Measurements from ENCODE around the gene CEBPZ. TPM values are rescaled to one million over a fixed set of nuclear protein-coding genes. Genes with fewer than 3 reads are reported as not detected.

Gene CEBPZ
- total and polyA plus RNA-seq, 10 of the 15 experiments (the other 5 are each of a cell fraction or from before 2014, with no cell fraction given) = 29.4 to 89.2 (median 49.5) TPM

GRCh38 chr2:37196320-37197195 is 34.8 kb downstream of the CEBPZ start, which contains the start of gene CEBPZOS (continued):
- peak; percentile 73 for TF ChIP-seq GABPA (IDR thresholded peaks at IDR 0.05; ENCODE audit: low read depth)
- no peak for TF ChIP-seq CHD2 (IDR thresholded peaks at IDR 0.05; ENCODE audit: borderline replicate concordance, low read depth, low read length)
- TF ChIP-seq CBX3 (IDR thresholded peaks at IDR 0.05; ENCODE audit: borderline replicate concordance, low read depth) = no peak
- TF ChIP-seq KAT2A (conservative IDR thresholded peaks at IDR 0.05; ENCODE audit: control insufficient read depth, low read depth, low read length) = no peak
- TF ChIP-seq SP1 (IDR thresholded peaks at IDR 0.05; ENCODE audit: low read depth, low read length) = peak; percentile 32
- no peak for TF ChIP-seq CHD1 (IDR thresholded peaks at IDR 0.05; ENCODE audit: low read depth, low read length)
- 0 out of 2 replicates have a peak, but pooled peaks have one; percentile 58 for TF ChIP-seq SMARCA5 (IDR thresholded peaks at IDR 0.05)
- TF ChIP-seq HDAC6 (IDR thresholded peaks at IDR 0.05; ENCODE audit: unreplicated experiment) = no peak
- TF ChIP-seq MTA3 (IDR thresholded peaks at IDR 0.05; ENCODE audit: borderline replicate concordance, low read length) = no peak
- no peak for TF ChIP-seq MEF2A (IDR thresholded peaks at IDR 0.05; ENCODE audit: insufficient read depth, low read depth, low read length)
- TF ChIP-seq PML (IDR thresholded peaks at IDR 0.05; ENCODE audit: low read length) = 0 out of 2 replicates have a peak, but pooled peaks have one; percentile 31
- TF ChIP-seq, protein P1, sequence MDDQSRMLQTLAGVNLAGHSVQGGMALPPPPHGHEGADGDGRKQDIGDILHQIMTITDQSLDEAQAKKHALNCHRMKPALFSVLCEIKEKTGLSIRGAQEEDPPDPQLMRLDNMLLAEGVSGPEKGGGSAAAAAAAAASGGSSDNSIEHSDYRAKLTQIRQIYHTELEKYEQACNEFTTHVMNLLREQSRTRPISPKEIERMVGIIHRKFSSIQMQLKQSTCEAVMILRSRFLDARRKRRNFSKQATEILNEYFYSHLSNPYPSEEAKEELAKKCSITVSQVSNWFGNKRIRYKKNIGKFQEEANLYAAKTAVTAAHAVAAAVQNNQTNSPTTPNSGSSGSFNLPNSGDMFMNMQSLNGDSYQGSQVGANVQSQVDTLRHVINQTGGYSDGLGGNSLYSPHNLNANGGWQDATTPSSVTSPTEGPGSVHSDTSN (IDR thresholded peaks at IDR 0.05; ENCODE audit: insufficient replicate concordance, low read depth, low read length) = no peak
- TF ChIP-seq, protein P2, sequence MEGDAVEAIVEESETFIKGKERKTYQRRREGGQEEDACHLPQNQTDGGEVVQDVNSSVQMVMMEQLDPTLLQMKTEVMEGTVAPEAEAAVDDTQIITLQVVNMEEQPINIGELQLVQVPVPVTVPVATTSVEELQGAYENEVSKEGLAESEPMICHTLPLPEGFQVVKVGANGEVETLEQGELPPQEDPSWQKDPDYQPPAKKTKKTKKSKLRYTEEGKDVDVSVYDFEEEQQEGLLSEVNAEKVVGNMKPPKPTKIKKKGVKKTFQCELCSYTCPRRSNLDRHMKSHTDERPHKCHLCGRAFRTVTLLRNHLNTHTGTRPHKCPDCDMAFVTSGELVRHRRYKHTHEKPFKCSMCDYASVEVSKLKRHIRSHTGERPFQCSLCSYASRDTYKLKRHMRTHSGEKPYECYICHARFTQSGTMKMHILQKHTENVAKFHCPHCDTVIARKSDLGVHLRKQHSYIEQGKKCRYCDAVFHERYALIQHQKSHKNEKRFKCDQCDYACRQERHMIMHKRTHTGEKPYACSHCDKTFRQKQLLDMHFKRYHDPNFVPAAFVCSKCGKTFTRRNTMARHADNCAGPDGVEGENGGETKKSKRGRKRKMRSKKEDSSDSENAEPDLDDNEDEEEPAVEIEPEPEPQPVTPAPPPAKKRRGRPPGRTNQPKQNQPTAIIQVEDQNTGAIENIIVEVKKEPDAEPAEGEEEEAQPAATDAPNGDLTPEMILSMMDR (IDR thresholded peaks at IDR 0.05 in 2 of 3, conservative IDR thresholded peaks at IDR 0.05 in 1 of 3; ENCODE audit: control insufficient read depth in 2 of 3, extremely low read depth in 1 of 3, insufficient read depth in 1 of 3, low read depth in 3 of 3, low read length in 3 of 3) = no peak
- peak; percentile 86 for TF ChIP-seq POLR2A (IDR thresholded peaks at IDR 0.05; ENCODE audit: low read depth, low read length)
- TF ChIP-seq, protein P3, sequence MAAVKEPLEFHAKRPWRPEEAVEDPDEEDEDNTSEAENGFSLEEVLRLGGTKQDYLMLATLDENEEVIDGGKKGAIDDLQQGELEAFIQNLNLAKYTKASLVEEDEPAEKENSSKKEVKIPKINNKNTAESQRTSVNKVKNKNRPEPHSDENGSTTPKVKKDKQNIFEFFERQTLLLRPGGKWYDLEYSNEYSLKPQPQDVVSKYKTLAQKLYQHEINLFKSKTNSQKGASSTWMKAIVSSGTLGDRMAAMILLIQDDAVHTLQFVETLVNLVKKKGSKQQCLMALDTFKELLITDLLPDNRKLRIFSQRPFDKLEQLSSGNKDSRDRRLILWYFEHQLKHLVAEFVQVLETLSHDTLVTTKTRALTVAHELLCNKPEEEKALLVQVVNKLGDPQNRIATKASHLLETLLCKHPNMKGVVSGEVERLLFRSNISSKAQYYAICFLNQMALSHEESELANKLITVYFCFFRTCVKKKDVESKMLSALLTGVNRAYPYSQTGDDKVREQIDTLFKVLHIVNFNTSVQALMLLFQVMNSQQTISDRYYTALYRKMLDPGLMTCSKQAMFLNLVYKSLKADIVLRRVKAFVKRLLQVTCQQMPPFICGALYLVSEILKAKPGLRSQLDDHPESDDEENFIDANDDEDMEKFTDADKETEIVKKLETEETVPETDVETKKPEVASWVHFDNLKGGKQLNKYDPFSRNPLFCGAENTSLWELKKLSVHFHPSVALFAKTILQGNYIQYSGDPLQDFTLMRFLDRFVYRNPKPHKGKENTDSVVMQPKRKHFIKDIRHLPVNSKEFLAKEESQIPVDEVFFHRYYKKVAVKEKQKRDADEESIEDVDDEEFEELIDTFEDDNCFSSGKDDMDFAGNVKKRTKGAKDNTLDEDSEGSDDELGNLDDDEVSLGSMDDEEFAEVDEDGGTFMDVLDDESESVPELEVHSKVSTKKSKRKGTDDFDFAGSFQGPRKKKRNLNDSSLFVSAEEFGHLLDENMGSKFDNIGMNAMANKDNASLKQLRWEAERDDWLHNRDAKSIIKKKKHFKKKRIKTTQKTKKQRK (IDR thresholded peaks at IDR 0.05; ENCODE audit: low read depth, low read length) = no peak
- no peak for TF ChIP-seq NR2C2 (IDR thresholded peaks at IDR 0.05; ENCODE audit: borderline replicate concordance, control insufficient read depth, insufficient read length, low read depth)
- TF ChIP-seq DPF2 (IDR thresholded peaks at IDR 0.05) = 0 out of 2 replicates have a peak, but pooled peaks have one; percentile 35
- no peak for TF ChIP-seq SREBF1 (IDR thresholded peaks at IDR 0.05; ENCODE audit: low read length)
